ENCODE measurements around the gene EML4. TPM values are rescaled to one million over a fixed set of nuclear protein-coding genes. Genes with fewer than 3 reads are reported as not detected.

The EML4 gene, protein sequence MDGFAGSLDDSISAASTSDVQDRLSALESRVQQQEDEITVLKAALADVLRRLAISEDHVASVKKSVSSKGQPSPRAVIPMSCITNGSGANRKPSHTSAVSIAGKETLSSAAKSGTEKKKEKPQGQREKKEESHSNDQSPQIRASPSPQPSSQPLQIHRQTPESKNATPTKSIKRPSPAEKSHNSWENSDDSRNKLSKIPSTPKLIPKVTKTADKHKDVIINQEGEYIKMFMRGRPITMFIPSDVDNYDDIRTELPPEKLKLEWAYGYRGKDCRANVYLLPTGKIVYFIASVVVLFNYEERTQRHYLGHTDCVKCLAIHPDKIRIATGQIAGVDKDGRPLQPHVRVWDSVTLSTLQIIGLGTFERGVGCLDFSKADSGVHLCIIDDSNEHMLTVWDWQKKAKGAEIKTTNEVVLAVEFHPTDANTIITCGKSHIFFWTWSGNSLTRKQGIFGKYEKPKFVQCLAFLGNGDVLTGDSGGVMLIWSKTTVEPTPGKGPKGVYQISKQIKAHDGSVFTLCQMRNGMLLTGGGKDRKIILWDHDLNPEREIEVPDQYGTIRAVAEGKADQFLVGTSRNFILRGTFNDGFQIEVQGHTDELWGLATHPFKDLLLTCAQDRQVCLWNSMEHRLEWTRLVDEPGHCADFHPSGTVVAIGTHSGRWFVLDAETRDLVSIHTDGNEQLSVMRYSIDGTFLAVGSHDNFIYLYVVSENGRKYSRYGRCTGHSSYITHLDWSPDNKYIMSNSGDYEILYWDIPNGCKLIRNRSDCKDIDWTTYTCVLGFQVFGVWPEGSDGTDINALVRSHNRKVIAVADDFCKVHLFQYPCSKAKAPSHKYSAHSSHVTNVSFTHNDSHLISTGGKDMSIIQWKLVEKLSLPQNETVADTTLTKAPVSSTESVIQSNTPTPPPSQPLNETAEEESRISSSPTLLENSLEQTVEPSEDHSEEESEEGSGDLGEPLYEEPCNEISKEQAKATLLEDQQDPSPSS
- total RNA-seq, result 27.6 and 45.7 TPM in 2 replicates

GRCh38 chr2:42169100-42169873, at the start of gene EML4:
Gene EML4, plus strand, starts transcription at chr2:42169353. Its CDS starts 259 bp downstream, at chr2:42169612.

DNA sequence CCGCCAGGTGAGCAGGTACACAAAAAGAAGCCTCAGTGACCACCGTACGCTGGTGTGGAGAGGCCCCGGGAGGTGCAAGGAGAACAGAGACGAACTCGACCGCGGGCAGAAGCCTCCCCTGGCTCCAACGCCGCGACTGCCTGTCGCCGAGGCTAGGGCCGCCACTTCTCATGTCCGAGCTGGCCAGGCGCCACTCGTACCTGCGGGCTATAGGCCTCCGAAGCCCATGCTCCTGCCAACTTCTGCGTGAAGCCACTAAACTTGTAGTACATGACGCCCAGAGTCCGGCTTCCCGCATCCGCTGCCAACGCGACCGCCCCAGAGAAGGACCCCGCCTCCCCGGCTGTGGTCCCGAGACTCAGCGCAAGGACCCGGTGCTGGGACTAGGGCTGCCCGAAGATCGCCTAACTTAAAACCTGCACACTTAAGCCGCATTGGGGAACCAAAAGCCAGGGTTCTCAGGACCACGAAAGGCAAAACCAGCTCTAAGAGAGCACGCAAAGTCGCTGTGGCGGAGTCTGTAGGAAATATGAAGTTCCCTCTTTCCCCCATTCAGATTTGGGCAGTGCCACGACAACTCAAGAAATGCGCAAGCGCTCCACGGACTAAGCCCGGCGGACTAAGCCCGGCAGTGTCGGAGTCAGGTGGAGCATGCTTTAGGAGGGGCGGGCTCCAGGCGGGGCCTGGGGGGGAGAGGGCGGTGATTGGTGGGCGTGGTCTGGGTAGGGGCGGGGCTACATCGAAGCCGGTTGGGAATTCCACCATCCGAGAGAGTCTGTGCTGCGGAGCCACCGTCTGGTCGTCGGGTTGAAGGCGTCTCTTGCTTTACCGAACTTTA, 192.0 kb downstream of the EML4 start, which contains the start of gene COX7A2L:
COX7A2L (minus strand) TSS at position 328 of the 838 bp plus-strand sequence; CDS start at position 272, 56 bp downstream.

Other genes with a start within 250 kb of the EML4 start
- 30.3 and 53.1 TPM in 2 replicates for gene PKDCC, start 121.3 kb upstream of the EML4 start, total RNA-seq
- gene COX7A2L, start 191.9 kb downstream of the EML4 start, total RNA-seq, result 157 and 183 TPM in 2 replicates

Data from bronchial smooth muscle cell (primary cell).